T-helper 2 cell treated with Interferon-gamma antibody and Interleukin-4, amounts not matched to agents 5 μg/mL and 100 μg/mL, for 36 hours (primary cell): Measurements from ENCODE around the gene BPIFB4.
"Not testable (repeated sequence)": the region's sequence is repeated elsewhere in the genome, so short reads cannot be mapped to it uniquely, and the experiment has no call there.

Source experiments
- DNase-seq: peaks from one replicate; pipeline ENCODE4 v3.0.0; 2021; ENCODE audit warnings: low spot score
- H3K27ac Mint-ChIP-seq: one replicate; pipeline ENCODE4 v1.8.0; 2021; ENCODE audit warnings: mild to moderate bottlenecking, mixed read lengths
- H3K27me3 Mint-ChIP-seq: one replicate; pipeline ENCODE4 v1.8.0; 2021; ENCODE audit warnings: low read depth, mixed read lengths
- H3K36me3 Mint-ChIP-seq: one replicate; pipeline ENCODE4 v1.8.0; 2021; ENCODE audit warnings: low read depth, mixed read lengths
- H3K4me1 Mint-ChIP-seq: one replicate; pipeline ENCODE4 v1.8.0; 2021; ENCODE audit warnings: low read depth, mixed read lengths
- H3K4me3 Mint-ChIP-seq: one replicate; pipeline ENCODE4 v1.8.0; 2022; ENCODE audit warnings: mild to moderate bottlenecking, moderate library complexity, mixed read lengths
- H3K9me3 Mint-ChIP-seq: one replicate; pipeline ENCODE4 v1.8.0; 2021; ENCODE audit warnings: mixed read lengths

The BPIFB4 gene

DNA sequence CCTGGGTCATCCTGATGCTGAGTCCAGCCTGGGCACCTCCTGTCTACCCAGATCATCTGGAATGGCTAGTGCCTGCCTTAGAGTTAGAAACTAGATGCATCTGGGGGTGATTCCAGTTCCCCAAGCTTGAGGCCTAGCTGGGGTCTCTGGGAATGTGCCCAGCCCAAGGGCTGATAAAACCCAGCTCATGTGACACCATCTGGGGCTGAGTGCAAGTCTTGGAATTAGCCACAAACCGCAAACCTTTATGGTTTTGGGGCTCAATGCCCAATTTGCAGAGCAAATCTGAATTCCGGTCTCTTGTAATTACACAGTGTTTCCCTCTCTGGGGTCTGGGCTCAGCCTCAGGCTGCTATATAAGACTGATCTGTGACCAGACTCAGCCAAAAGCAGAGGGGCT, at the start of gene BPIFB4:
TSS of gene BPIFB4 (plus strand) at position 385 of the 400 bp plus-strand sequence. CDS start 1,884 bp downstream, outside the sequence.
- Mint-ChIP-seq H3K27ac (no peak within 1 kb of the TSS), H3K36me3 (no peaks in the 10 kb centered on the region), H3K27me3 (peaks cover 7% of the 10 kb centered on the region), H3K9me3 (no peaks in the 10 kb centered on the region), H3K4me1 (no peaks in the 10 kb centered on the region), H3K4me3 (no peak within 1 kb of the TSS)
- no peak for DNase-seq

DNA sequence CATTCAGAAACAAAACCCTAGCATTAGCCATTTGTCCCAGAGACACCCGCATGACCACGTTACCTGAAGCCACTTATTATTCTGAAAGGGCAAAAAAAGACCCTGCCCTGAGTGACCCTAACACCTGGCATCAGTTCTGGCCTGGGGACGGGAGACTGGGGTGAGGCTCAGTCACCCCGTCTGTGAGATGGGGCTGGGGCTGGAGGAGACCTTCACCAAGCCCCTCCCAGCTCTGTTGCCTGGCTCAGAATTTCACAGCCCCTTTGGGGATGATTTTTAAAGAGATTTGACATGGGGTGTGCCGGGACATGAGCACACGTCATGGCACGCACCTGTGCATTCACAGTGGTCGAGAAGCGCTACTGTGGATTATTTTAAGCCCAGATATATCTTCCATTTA, 49.4 kb upstream of the BPIFB4 start:
- Mint-ChIP-seq H3K27ac (no peak overlapping the region), H3K4me3 (no peak overlapping the region), H3K4me1 (no peaks in the 10 kb centered on the region), H3K9me3 (no peaks in the 10 kb centered on the region), H3K36me3 (no peaks in the 10 kb centered on the region), H3K27me3 (no peaks in the 10 kb centered on the region)
- no peak for DNase-seq

DNA sequence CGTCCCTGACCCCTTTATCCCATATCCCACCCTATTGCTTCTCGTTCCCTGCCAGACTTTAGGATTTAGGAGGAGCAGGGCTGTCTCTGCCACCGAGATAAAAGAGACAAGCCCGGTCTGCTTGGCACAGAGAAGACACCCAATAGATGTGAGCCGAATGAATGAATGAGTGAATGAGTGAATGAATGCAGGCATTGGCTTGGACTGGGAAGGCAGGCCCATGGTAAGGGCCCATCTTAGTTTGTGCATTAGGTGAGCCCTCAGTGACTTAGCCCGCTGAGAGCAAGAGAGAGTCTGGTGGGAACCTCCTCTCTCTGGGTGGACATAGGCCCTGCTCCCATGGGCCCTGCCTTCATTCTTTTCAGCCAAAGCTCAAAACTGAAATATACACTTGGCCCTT, 48.9 kb upstream of the BPIFB4 start:
- no peak overlapping the region for H3K4me3 Mint-ChIP-seq
- no peaks in the 10 kb centered on the region for H3K36me3 Mint-ChIP-seq
- no peaks in the 10 kb centered on the region for H3K27me3 Mint-ChIP-seq
- DNase-seq = no peak
- H3K4me1 Mint-ChIP-seq = no peaks in the 10 kb centered on the region
- H3K27ac Mint-ChIP-seq = no peak overlapping the region
- H3K9me3 Mint-ChIP-seq = no peaks in the 10 kb centered on the region

DNA sequence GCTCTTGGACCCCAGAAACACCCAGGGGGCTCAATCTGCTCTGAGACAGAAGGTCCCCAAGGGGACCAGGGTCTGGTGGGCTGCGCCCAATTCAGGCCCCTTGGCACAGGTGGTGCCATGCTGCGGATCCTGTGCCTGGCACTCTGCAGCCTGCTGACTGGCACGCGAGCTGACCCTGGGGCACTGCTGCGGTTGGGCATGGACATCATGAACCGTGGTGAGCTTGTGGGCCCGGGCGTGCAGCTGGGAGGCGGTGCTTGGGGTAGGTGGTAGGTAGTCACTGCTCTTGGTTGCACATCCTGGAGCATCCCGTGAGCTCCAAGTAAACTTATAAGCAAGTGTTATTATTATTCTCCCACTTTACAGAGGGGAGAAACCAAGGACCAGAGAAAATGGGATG, 47.9 kb upstream of the BPIFB4 start, which contains the start of gene BPIFB6:
TSS of gene BPIFB6 (plus strand) at position 118 of the 400 bp plus-strand sequence. CDS start at position 118, 0 bp downstream.
- Mint-ChIP-seq H3K9me3 (no peaks in the 10 kb centered on the region), H3K4me1 (no peaks in the 10 kb centered on the region), H3K27ac (no peak within 1 kb of the TSS), H3K4me3 (no peak within 1 kb of the TSS), H3K27me3 (no peaks in the 10 kb centered on the region), H3K36me3 (no peaks in the 10 kb centered on the region)
- no peak for DNase-seq

DNA sequence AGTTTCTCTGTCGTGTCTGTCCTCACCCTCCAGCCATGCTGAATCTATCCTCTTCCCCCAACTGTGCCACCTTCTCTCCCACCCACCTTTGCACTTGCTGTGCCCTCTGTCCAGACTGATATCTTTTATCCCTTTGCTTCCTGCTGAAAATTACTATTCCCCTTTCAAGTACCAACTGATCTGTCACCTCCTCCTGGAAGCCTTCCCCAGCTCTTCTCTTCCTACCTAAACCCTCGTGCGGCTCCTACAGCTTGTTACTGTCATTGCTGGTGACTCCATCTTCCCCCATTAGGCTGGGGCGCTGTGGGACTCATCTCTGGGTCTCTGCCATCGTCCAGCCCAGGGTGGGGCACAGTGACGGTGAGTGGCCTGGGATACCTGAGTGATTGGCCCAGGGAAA, 46.9 kb upstream of the BPIFB4 start:
- Mint-ChIP-seq H3K27ac (no peak overlapping the region), H3K27me3 (no peaks in the 10 kb centered on the region), H3K9me3 (no peaks in the 10 kb centered on the region), H3K4me3 (no peak overlapping the region), H3K36me3 (no peaks in the 10 kb centered on the region), H3K4me1 (no peaks in the 10 kb centered on the region)
- no peak for DNase-seq

DNA sequence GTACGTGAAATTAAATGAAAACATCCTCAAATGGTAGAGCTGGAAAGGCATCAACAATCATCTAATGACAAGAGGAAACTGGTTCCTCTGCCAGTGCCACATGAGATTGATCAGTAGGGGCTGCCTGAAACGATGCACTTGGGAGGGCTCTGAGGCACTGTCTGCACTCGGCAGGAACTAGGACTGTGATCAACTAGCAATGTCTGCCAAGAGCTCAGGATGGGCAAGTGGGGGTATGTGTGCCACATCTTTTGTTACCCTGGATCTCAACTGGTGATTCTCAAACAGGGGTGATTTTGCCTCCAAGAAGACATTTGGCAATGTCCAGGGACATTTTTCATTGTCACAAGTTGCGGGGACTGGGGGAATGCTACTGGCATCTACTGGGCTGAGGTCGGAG, 46.1 kb upstream of the BPIFB4 start:
- Mint-ChIP-seq H3K36me3 (no peaks in the 10 kb centered on the region), H3K27me3 (peaks cover 4% of the 10 kb centered on the region), H3K4me3 (no peak overlapping the region), H3K27ac (no peak overlapping the region), H3K9me3 (no peaks in the 10 kb centered on the region), H3K4me1 (no peaks in the 10 kb centered on the region)
- no peak for DNase-seq

DNA sequence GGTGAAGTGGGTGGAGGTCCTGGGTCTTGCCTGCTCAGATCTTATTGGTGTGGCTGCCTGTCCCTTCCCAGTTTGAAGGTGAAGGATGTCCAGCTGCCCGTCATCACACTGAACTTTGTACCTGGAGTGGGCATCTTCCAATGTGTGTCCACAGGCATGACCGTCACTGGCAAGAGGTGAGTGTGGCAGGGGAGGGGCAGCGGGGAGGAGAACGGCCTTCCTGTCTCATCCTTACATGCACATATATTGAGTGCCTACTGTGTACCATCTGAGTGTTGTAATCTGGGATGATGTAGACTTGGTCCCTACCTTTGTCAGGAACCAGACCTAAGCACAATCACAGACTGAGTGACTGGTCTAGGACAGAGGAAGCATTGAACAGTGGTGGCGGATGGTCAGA, 45.3 kb upstream of the BPIFB4 start:
- Mint-ChIP-seq H3K4me3 (no peak overlapping the region), H3K27ac (no peak overlapping the region), H3K9me3 (no peaks in the 10 kb centered on the region), H3K27me3 (peaks cover 4% of the 10 kb centered on the region), H3K4me1 (no peaks in the 10 kb centered on the region), H3K36me3 (no peaks in the 10 kb centered on the region)
- no peak for DNase-seq

DNA sequence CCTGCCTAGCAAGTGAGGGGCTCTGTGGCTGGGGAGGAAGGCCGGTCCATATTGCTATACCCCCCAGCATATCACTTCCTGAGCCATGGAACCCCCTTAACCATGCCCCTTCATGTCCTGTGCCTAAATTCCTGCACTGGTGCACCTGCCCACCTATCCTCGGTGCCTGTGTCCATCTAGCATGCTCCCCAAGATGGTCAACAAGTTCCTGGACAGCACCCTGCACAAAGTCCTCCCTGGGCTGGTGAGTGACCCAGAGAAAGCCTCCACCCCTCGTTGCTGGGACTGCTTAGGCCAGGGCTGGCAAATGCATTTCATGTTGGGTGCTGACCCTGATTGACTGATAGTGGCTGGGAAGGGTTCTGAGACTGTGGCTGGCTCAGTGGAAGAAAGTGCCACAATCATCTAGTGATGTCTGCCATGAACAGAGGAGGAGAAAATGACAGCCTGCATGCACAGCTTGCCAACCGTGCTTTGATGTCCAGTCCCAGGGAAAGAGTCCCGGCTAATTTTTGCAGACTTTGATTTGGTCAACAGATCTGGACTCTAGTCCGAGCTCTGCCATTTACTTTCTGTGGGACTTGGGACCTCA, 44.4 kb upstream of the BPIFB4 start:
- Mint-ChIP-seq H3K4me3 (no peak overlapping the region), H3K9me3 (no peaks in the 10 kb centered on the region), H3K4me1 (no peaks in the 10 kb centered on the region), H3K27me3 (peaks cover 4% of the 10 kb centered on the region), H3K27ac (no peak overlapping the region), H3K36me3 (no peaks in the 10 kb centered on the region)
- DNase-seq = no peak

DNA sequence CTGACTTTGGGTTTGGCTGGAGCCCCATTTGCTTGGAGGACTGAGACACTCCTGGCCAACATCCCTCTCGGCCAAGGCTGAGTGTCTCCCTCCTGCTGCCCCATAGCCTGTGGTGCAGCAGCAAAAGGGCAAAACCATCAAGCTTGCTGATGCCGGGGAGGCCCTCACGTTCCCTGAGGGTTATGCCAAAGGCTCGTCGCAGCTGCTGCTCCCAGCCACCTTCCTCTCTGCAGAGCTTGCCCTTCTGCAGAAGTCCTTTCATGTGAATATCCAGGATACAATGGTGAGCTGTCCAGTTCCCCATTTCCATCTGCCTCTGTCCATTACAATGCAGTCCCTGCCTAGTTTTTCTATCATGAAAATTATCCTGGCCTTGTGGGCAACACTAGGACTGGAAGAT, 42.0 kb upstream of the BPIFB4 start:
- Mint-ChIP-seq H3K4me1 (no peaks in the 10 kb centered on the region), H3K27me3 (peaks cover 4% of the 10 kb centered on the region), H3K27ac (no peak overlapping the region), H3K9me3 (no peaks in the 10 kb centered on the region), H3K36me3 (no peaks in the 10 kb centered on the region), H3K4me3 (no peak overlapping the region)
- DNase-seq = no peak

DNA sequence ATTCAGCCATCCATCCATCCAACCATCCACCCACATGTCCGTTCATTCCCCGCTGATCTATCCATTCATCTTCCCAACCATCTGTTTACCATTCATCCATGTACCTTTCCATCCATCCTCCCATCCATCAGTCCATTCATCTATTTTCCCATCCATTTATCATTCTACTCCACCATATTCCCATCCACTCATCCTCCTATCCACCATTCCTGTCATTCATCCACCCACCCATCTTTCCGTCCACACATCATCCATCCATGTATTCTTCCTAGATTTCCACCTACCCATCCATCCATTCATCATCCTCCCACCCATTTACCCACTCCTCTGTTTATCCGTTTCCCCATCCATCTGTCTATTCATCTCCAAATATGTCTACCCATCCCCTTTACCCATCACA, 41.2 kb upstream of the BPIFB4 start:
- Mint-ChIP-seq H3K4me1 (no peaks in the 10 kb centered on the region), H3K36me3 (no peaks in the 10 kb centered on the region), H3K27me3 (peaks cover 4% of the 10 kb centered on the region), H3K4me3 (no peak overlapping the region), H3K9me3 (no peaks in the 10 kb centered on the region), H3K27ac (no peak overlapping the region)
- DNase-seq = no peak

DNA sequence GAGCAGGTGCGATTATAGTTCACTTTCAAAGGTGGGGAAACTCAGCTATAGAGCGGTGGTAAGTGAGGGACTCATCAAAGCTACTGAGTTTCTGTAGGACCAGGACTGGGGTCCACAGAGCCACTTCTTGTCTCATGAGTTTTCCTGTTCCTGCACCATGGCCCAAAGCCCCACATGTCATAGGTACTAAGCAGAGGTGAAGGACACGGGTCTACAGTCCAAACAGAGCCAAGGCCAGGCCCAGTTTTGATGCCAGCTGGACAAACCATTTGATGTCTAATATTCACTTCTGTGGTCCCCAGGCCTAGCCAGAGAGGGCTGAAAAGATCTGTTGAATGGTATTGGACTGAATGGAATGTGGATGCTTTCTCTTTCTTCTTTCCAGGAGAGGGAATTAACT, 37.0 kb upstream of the BPIFB4 start:
- peaks cover 4% of the 10 kb centered on the region for H3K27me3 Mint-ChIP-seq
- DNase-seq = no peak
- H3K4me1 Mint-ChIP-seq = no peaks in the 10 kb centered on the region
- H3K4me3 Mint-ChIP-seq = no peak overlapping the region
- peaks cover 19% of the 10 kb centered on the region for H3K9me3 Mint-ChIP-seq
- H3K36me3 Mint-ChIP-seq = no peaks in the 10 kb centered on the region
- no peak overlapping the region for H3K27ac Mint-ChIP-seq

DNA sequence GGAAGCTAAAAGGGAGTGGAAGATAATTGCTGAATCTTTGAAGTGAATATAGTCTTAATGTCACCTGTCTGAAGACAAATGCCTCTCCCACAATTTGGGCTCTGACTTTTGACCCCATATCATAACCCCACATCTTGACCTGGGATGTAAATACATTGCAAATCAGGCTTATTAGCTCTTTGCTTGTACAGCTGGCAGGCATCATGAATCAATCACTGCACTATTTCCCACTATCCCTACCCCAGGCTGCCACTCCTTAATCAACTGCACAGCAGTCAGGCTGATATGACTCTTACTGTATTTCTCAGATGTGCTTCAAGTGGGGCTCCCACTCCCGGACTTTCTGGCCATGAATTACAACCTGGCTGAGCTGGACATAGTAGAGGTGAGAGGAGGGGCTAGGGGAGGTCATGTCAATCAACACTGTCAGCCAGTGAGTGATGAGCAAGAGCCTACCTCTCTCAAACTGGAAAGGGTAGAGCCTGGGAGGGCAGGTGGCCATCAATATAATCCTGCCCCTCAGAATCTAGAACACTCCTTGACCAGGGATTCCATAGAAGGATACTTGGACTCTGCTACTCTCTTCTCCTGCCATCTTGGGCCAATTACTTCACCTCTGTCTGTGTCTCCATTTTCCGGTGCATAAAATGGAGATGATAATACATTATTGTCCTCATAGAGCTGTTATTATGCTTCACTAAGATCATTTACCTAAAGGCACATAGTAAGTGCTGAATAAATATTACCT, 36.3 kb upstream of the BPIFB4 start:
- DNase-seq = no peak
- Mint-ChIP-seq H3K9me3 (peaks cover 19% of the 10 kb centered on the region), H3K27me3 (peaks cover 2% of the 10 kb centered on the region), H3K36me3 (no peaks in the 10 kb centered on the region), H3K27ac (no peak overlapping the region), H3K4me3 (no peak overlapping the region), H3K4me1 (no peaks in the 10 kb centered on the region)

DNA sequence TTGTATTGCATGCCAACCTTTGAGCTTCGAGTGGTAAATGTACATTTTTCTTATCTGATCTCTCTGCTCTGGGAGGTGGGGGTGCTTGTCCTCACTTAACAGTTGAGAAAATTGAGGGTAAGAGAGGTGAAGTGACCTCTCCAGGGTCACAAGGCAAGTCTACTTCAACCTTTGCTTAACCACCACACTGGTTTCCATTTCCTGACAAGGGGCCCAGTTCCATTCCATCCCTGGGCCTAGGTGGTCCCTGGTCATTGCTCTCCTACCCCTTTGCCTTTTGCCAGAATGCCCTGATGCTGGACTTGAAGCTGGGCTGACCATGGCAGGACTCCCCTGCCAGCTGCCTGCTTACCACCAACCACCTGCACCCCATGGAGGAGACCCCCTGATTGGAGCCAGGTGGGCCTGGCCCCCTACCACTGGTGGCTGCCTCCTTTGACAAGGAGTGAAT, 35.7 kb upstream of the BPIFB4 start:
- peaks cover 19% of the 10 kb centered on the region for H3K9me3 Mint-ChIP-seq
- H3K27ac Mint-ChIP-seq = no peak overlapping the region
- no peak for DNase-seq
- H3K4me1 Mint-ChIP-seq = no peaks in the 10 kb centered on the region
- H3K36me3 Mint-ChIP-seq = no peaks in the 10 kb centered on the region
- no peaks in the 10 kb centered on the region for H3K27me3 Mint-ChIP-seq
- no peak overlapping the region for H3K4me3 Mint-ChIP-seq

DNA sequence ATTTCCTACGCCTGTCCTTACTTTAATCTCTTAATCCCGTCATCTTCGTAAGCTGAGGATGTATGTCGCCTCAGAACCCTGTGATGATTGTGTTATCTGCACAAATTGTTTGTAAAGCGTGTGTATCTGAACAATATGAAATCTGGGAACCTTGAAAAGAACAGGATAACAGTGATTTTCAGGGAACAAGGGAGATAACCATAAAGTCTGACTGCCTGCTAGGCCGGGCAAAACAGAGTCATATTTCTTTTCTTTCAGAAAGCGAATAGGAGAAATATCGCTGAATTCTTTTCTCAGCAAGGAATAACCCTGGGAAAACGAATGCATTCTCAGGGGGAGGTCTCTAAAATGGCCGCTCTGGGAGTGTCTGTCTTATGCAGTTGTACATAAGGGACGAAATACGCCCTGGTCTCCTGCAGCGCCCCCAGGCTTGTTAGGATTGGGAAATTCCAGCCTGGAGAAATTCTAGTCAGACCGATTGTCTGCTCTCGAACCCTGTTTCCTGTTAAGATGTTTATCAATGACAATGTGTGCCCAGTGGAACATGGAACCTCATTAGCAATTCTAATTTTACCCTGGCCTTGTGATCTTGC, 34.2 kb upstream of the BPIFB4 start:
- peaks cover 19% of the 10 kb centered on the region for H3K9me3 Mint-ChIP-seq
- not testable (repeated sequence) for H3K4me3 Mint-ChIP-seq, H3K4me1 Mint-ChIP-seq, DNase-seq, H3K27me3 Mint-ChIP-seq, H3K27ac Mint-ChIP-seq, H3K36me3 Mint-ChIP-seq
